Measurements from ENCODE around the gene ARHGAP11A.

GRCh38 chr15:32657941-32658340 is 42.6 kb downstream of the ARHGAP11A start:
- TF ChIP-seq SIN3A (IDR thresholded peaks at IDR 0.05; ENCODE audit: borderline replicate concordance in 2 of 2, control insufficient read depth in 1 of 2, low read depth in 2 of 2, low read length in 2 of 2) (no peak), ZNF407 (IDR thresholded peaks at IDR 0.05; ENCODE audit: low read depth) (no peak), POLR2A (conservative IDR thresholded peaks at IDR 0.05) (no peak), EP300 (IDR thresholded peaks at IDR 0.05; ENCODE audit: low read length) (peak; percentile 17; the same call in 1 of the 2 replicates), NFE2L1 (tag; IDR thresholded peaks at IDR 0.05; ENCODE audit: borderline replicate concordance, low read depth) (no peak), FOXP4 (CRISPR knock-in tag; IDR thresholded peaks at IDR 0.05; ENCODE audit: borderline replicate concordance) (no peak), EGR1 (conservative IDR thresholded peaks at IDR 0.05) (no peak), ZNF197 (CRISPR knock-in tag; IDR thresholded peaks at IDR 0.05; ENCODE audit: low read depth) (no peak)
